ENCODE data around the gene RAB23. TPM values are rescaled to one million over a fixed set of nuclear protein-coding genes. Genes with fewer than 3 reads are reported as not detected.

The RAB23 gene
- total RNA-seq, 3 donors from 2014 or later: 10.4 to 11.7 (median 10.8) TPM

GRCh38 chr6:57257911-57258541 is 35.9 kb upstream of the RAB23 start:
- Histone ChIP-seq H3K27ac (peak overlapping the region; percentile 68 to 84), H3K27me3 (no peaks in the 10 kb centered on the region), H3K36me3 (no peaks in the 10 kb centered on the region), H3K4me1 (no peaks in the 10 kb centered on the region), H3K4me3 (peak overlapping the region; percentile 22 to 40 (median 30)), H3K9me3 (no peaks in the 10 kb centered on the region)
- TF ChIP-seq CTCF (IDR thresholded peaks at IDR 0.05): no peak
- TF ChIP-seq POLR2AphosphoS5 (IDR thresholded peaks at IDR 0.05): no peak
- no peak for TF ChIP-seq POLR2A (IDR thresholded peaks at IDR 0.05)
- DNase-seq (ENCODE audit: low spot score in 2 of 2): no peak
- intact Hi-C loops (cut with DNase I; ENCODE audit: low total_unique reads): no loop called here

GRCh38 chr6:57256541-57256940 is 34.4 kb upstream of the RAB23 start:
- no peak for DNase-seq (ENCODE audit: low spot score in 2 of 2)
- Histone ChIP-seq H3K36me3 (no peaks in the 10 kb centered on the region), H3K27me3 (no peaks in the 10 kb centered on the region), H3K27ac (no peak overlapping the region), H3K9me3 (no peaks in the 10 kb centered on the region), H3K4me1 (no peaks in the 10 kb centered on the region), H3K4me3 (no peak overlapping the region)
- no peak for TF ChIP-seq CTCF (IDR thresholded peaks at IDR 0.05)
- TF ChIP-seq POLR2AphosphoS5 (IDR thresholded peaks at IDR 0.05): no peak
- intact Hi-C loops (cut with DNase I; ENCODE audit: low total_unique reads): no loop called here

- intact Hi-C loops (cut with DNase I; ENCODE audit: low total_unique reads): no loop called here
- H3K36me3 ChIP-seq: no peaks in the 10 kb centered on the region
- TF ChIP-seq POLR2AphosphoS5 (IDR thresholded peaks at IDR 0.05) (no peak), POLR2A (IDR thresholded peaks at IDR 0.05) (no peak), CTCF (IDR thresholded peaks at IDR 0.05) (no peak)
- no peak overlapping the region for H3K27ac ChIP-seq
- no peaks in the 10 kb centered on the region for H3K27me3 ChIP-seq
- H3K9me3 ChIP-seq: no peaks in the 10 kb centered on the region
- DNase-seq (ENCODE audit: low spot score in 2 of 2): no peak
- no peaks in the 10 kb centered on the region for H3K4me1 ChIP-seq
- H3K4me3 ChIP-seq: no peak overlapping the region
Measured at GRCh38 chr6:57255451-57256169, 33.5 kb upstream of the RAB23 start.

GRCh38 chr6:57254055-57254717 is 32.1 kb upstream of the RAB23 start:
- TF ChIP-seq POLR2A (IDR thresholded peaks at IDR 0.05) (no peak), CTCF (IDR thresholded peaks at IDR 0.05) (no peak), POLR2AphosphoS5 (IDR thresholded peaks at IDR 0.05) (no peak)
- Histone ChIP-seq H3K9me3 (no peaks in the 10 kb centered on the region), H3K27ac (no peak overlapping the region), H3K27me3 (no peaks in the 10 kb centered on the region), H3K36me3 (no peaks in the 10 kb centered on the region), H3K4me1 (no peaks in the 10 kb centered on the region), H3K4me3 (no peak overlapping the region)
- intact Hi-C loops (cut with DNase I; ENCODE audit: low total_unique reads): no loop called here
- DNase-seq (ENCODE audit: low spot score in 2 of 2): no peak

- no peaks in the 10 kb centered on the region for H3K9me3 ChIP-seq
- H3K36me3 ChIP-seq: no peaks in the 10 kb centered on the region
- intact Hi-C loops (cut with DNase I; ENCODE audit: low total_unique reads): no loop called here
- H3K4me1 ChIP-seq: no peaks in the 10 kb centered on the region
- H3K4me3 ChIP-seq: no peak overlapping the region
- no peaks in the 10 kb centered on the region for H3K27me3 ChIP-seq
- H3K27ac ChIP-seq: no peak overlapping the region
- TF ChIP-seq POLR2A (IDR thresholded peaks at IDR 0.05) (no peak), POLR2AphosphoS5 (IDR thresholded peaks at IDR 0.05) (no peak), CTCF (IDR thresholded peaks at IDR 0.05) (no peak)
- no peak for DNase-seq (ENCODE audit: low spot score in 2 of 2)
Measured at GRCh38 chr6:57252975-57253374, 30.9 kb upstream of the RAB23 start.
